GM10248 (cell line): Measurements from ENCODE around the gene OTOA.
"Not testable (repeated sequence)": the region's sequence is repeated elsewhere in the genome, so short reads cannot be mapped to it uniquely, and the experiment has no call there.

Experiments
- CTCF ChIA-PET: fragments of 300-600 bp; sonication (Branson Sonifier 250); formaldehyde crosslinking; extraction: SDS; loops from one replicate; lab custom pipeline; 2021; ENCODE audit warnings: antibody characterized with exemption; lab: Yijun Ruan, JAX
- POLR2A ChIA-PET: fragments of 350-650 bp; sonication (Branson Sonifier 250); formaldehyde crosslinking; extraction: SDS; loops from one replicate; lab custom pipeline; 2020; ENCODE audit warnings: antibody characterized with exemption; lab: Yijun Ruan, JAX
- DNase-seq: peaks from one replicate; pipeline ENCODE4 v3.0.0; 2012; ENCODE audit errors: extremely low spot score
- CTCF ChIP-seq: IDR thresholded peaks from 2 replicates; pipeline ENCODE4 v1.5.1; 2012; ENCODE audit warnings: mild to moderate bottlenecking, low read depth; ENCODE audit errors: extremely low read depth, missing control alignments, control extremely low read depth

The OTOA gene

GRCh38 chr16:21622545-21622944 is 41.2 kb upstream of the OTOA start:
- ChIA-PET CTCF (interaction anchor here (1.0 to 1.1 kb wide), 2 partner anchors 12 to 17 kb away, joined by 4 read pairs; no protein-coding TSS in a partner anchor), POLR2A (no interaction called here)
- TF ChIP-seq CTCF = no peak
- DNase-seq = no peak

DNA sequence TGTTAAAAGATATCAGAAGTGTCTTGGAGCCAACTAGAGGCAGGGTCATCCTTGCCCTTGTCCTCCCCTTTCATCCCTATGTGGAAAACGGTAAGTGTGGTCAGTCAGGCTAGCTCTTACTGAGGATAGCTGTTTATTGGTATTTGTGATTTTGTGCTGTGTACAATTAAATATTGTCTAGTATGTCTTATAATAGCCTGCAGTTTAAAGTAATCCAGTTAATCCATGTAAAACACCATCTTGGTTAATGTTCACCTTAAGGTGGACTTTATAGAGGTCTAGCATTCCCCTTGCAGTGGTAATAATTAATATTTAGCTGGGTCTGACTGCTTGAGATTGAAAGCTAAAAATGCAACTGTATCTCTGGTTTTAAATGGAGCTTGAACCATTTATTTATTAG is 38.7 kb upstream of the OTOA start:
- POLR2A ChIA-PET = no interaction called here
- no peak for TF ChIP-seq CTCF
- no peak for DNase-seq
- CTCF ChIA-PET = interaction anchor here (0.9 to 1.7 kb wide), 5 partner anchors 16 to 34 kb away, joined by 3 to 4 read pairs (median 4); no protein-coding TSS in a partner anchor

DNA sequence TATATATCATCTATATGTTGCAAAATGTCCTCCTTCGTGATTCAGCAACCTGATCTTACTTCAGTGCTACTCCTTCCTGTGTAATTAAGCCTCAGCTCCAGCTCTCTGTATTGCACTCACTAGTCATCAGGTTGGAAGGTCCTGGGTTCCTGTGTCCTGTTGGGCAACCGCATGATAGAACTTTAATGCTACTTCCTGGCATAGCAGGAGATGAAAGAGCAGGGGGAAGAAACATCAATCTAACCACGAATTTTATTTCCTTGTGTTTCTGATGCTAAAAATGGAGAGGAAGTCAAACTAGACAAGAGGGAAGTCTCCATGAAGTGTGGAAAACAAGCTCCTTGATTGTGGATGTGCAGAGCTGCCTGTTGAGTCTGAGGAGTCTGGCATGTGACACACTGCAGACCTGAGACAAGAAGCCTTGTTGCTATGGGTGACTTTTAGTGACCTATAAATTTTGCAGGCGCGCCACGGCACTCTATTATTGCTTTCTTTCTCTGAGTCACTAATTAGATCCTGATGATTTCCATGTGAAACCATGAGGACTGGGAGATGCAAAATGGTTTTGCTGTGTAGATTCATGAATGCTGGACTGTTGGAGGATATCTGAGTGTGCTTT is 37.0 kb upstream of the OTOA start:
- TF ChIP-seq CTCF = no peak
- ChIA-PET CTCF (interaction anchor here (1.0 kb wide), 1 partner anchor 12 kb away, joined by 3 read pairs; no protein-coding TSS in a partner anchor), POLR2A (no interaction called here)
- no peak for DNase-seq

GRCh38 chr16:21628121-21628726 is 35.5 kb upstream of the OTOA start:
- ChIA-PET CTCF (interaction anchor here (1.0 to 1.2 kb wide), 2 partner anchors 12 to 17 kb away, joined by 3 read pairs; no protein-coding TSS in a partner anchor), POLR2A (no interaction called here)
- DNase-seq = no peak
- TF ChIP-seq CTCF = no peak

- DNase-seq = no peak
- POLR2A ChIA-PET = no interaction called here
- no peak for TF ChIP-seq CTCF
- CTCF ChIA-PET = interaction anchor here (0.9 to 1.2 kb wide), 2 partner anchors 11 to 18 kb away, joined by 3 read pairs; no protein-coding TSS in a partner anchor
Observed at GRCh38 chr16:21628772-21629171, 35.0 kb upstream of the OTOA start.

- ChIA-PET CTCF (interaction anchor here (0.9 to 1.6 kb wide), 4 partner anchors 10 to 45 kb away, joined by 3 to 4 read pairs (median 3); no protein-coding TSS in a partner anchor), POLR2A (interaction anchor here (0.6 kb wide), 1 partner anchor 192 kb away, joined by 4 read pairs; no protein-coding TSS in a partner anchor)
Observed at GRCh38 chr16:21629616-21630539, 33.9 kb upstream of the OTOA start.

GRCh38 chr16:21630866-21631265 is 32.9 kb upstream of the OTOA start:
- POLR2A ChIA-PET, DNase-seq: not testable (repeated sequence)
- CTCF ChIA-PET = interaction anchor here (1.0 to 1.6 kb wide), 3 partner anchors 15 to 46 kb away, joined by 3 to 4 read pairs (median 3); no protein-coding TSS in a partner anchor

More at GRCh38 chr16:21629616-21630539, 33.9 kb upstream of the OTOA start:
- not testable (repeated sequence) for DNase-seq

DNA sequence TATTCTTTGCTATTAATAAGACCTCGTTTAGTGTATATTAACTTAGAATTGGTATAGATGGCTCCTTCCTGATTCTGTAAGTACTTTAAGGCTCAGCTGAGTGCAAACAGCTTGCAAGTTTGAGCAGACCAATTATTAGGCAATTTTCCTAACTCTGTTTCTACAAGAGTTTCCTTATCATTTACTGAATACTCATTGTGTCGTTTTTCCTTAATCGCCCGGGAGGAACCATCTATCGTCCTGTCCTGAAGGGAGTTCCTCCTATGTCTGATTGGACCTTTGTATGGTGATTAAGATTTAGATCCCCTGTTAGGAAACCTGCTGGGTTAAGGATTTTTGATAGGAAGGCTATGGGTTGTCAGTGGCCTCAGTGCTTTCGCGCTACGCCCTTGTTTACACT is 32.4 kb upstream of the OTOA start:
- DNase-seq, CTCF ChIA-PET, POLR2A ChIA-PET: not testable (repeated sequence)

DNA sequence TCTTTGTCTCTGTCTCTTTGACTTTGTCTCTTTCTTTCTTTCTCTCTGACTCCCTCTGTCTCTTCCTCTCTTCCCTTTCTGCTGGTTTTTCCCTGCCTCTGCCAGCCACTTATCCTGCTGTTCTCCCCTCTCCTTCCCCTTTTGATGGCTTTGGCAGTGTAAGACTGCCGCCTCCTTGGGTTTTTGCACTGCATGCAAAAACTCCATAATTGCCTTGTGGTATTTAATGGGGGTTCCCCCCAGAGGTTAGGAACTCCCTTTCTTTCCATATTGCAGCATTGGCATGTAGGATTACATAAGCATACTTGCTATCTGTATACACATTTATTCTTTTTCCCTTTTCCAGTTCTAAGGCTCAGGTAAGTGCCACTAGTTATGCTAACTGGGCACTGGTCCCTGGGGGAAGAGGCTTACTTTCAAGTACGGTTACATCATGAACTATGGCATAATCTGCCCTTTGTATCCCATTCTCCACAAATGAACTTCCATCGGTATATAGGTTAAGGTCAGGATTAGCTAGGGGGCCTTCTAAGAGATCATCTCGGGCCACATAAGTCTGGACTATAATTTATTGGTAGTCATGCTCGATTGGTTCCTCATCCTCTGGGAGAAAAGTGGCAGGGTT is 31.7 kb upstream of the OTOA start:
- DNase-seq, POLR2A ChIA-PET, CTCF ChIA-PET: not testable (repeated sequence)
